ENCODE data around the gene TSTD2.
"Not testable (repeated sequence)": the region's sequence is repeated elsewhere in the genome, so short reads cannot be mapped to it uniquely, and the experiment has no call there.

Gene TSTD2

GRCh38 chr9:97633859-97634490 is 807 bp upstream of the TSTD2 start:
- DNase-seq, result peak in 1 of 42 donors; percentile 4
- intact Hi-C loops (cut with DNase I), result loop anchor here (10.0 kb wide), 2 partner anchors 61 to 281 kb away; partner anchors contain the start of gene XPA

- DNase-seq, result peak in 36 of 42 donors; percentile 6 to 65 (median 36)
- intact Hi-C loops (cut with DNase I), result loop anchor here (10.0 kb wide), 2 partner anchors 62 to 282 kb away; partner anchors contain the start of gene XPA
Measured at GRCh38 chr9:97632248-97632984, 752 bp downstream of the TSTD2 start.

- intact Hi-C loops (cut with DNase I), result loop anchor here (10.0 kb wide), 2 partner anchors 64 to 284 kb away; partner anchors contain the start of gene XPA
- DNase-seq, result no peak
Measured at GRCh38 chr9:97630591-97630990, 2.6 kb downstream of the TSTD2 start.

- no peak for DNase-seq
Measured at GRCh38 chr9:97629156-97629555, 4.0 kb downstream of the TSTD2 start.

GRCh38 chr9:97628668-97629067 is 4.5 kb downstream of the TSTD2 start:
- intact Hi-C loops (cut with DNase I), result no loop called here

More at GRCh38 chr9:97629156-97629555, 4.0 kb downstream of the TSTD2 start:
- intact Hi-C loops (cut with DNase I), result no loop called here

GRCh38 chr9:97627624-97628023 is 5.5 kb downstream of the TSTD2 start:
- intact Hi-C loops (cut with DNase I), result no loop called here

More at GRCh38 chr9:97628668-97629067, 4.5 kb downstream of the TSTD2 start:
- DNase-seq, result no peak

GRCh38 chr9:97625620-97626019 is 7.5 kb downstream of the TSTD2 start:
- intact Hi-C loops (cut with DNase I), result no loop called here
- no peak for DNase-seq

More at GRCh38 chr9:97627624-97628023, 5.5 kb downstream of the TSTD2 start:
- DNase-seq, result no peak

- DNase-seq, result no peak
- intact Hi-C loops (cut with DNase I), result no loop called here
Measured at GRCh38 chr9:97623946-97624345, 9.2 kb downstream of the TSTD2 start.

GRCh38 chr9:97622483-97622882 is 10.7 kb downstream of the TSTD2 start:
- DNase-seq; intact Hi-C loops (cut with DNase I): not testable (repeated sequence)

GRCh38 chr9:97620063-97620462 is 13.1 kb downstream of the TSTD2 start:
- DNase-seq; intact Hi-C loops (cut with DNase I): not testable (repeated sequence)

- no peak for DNase-seq
- intact Hi-C loops (cut with DNase I), result loop anchor here (5.0 to 10.0 kb wide), 2 partner anchors 151 to 203 kb away; partner anchors contain the start of gene TDRD7
Measured at GRCh38 chr9:97617939-97618416, 15.2 kb downstream of the TSTD2 start.

GRCh38 chr9:97615439-97616072 is 17.6 kb downstream of the TSTD2 start:
- intact Hi-C loops (cut with DNase I), result loop anchor here (5.0 to 10.0 kb wide), 2 partner anchors 148 to 201 kb away; partner anchors contain the start of gene TDRD7

GRCh38 chr9:97604901-97605645 is 28.1 kb downstream of the TSTD2 start:
- intact Hi-C loops (cut with DNase I), result no loop called here
- DNase-seq, result no peak

More at GRCh38 chr9:97615439-97616072, 17.6 kb downstream of the TSTD2 start:
- peak in 36 of 42 donors; percentile 37 to 92 (median 76) for DNase-seq

- intact Hi-C loops (cut with DNase I), result no loop called here
- no peak for DNase-seq
Measured at GRCh38 chr9:97602430-97602829, 30.7 kb downstream of the TSTD2 start.

- no peak for DNase-seq
- intact Hi-C loops (cut with DNase I), result no loop called here
Measured at GRCh38 chr9:97601228-97601898, 31.8 kb downstream of the TSTD2 start.

- no peak for DNase-seq
- intact Hi-C loops (cut with DNase I), result no loop called here
Measured at GRCh38 chr9:97600531-97601227, 32.5 kb downstream of the TSTD2 start.

GRCh38 chr9:97599314-97599846 is 33.8 kb downstream of the TSTD2 start:
- DNase-seq, result no peak
- intact Hi-C loops (cut with DNase I), result loop anchor here (5.0 kb wide), 1 partner anchor 132 kb away; no protein-coding TSS in a partner anchor
